ENCODE measurements around the gene NTM.
A peak's percentile ranks its signal among the peaks of the same experiment; 100 is the strongest.

The NTM gene

GRCh38 chr11:131817687-131818188 lies 447.3 kb downstream of the NTM start:
- DNase-seq (ENCODE audit: low read depth, low spot score): no peak

DNA sequence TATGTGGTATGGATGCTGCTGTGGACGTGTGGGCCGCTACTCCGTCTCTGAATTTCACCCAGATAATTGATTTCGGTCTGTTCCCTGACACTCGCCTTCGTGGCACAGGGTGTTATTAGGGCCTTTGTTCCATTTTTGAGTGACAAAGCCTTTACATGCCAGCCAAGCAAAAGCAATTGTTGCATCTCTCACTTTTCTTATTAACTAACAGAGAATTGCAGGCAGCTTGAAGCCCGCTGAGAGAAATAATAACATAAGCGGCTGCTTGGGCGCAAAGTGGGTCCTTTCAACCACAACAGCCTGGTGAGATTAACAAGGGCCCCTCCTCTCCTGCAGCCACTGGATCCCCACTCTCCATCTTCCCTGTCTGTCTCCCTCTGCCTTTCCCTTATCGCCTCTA lies 449.4 kb downstream of the NTM start:
- no peak for DNase-seq (ENCODE audit: low read depth, low spot score)

DNA sequence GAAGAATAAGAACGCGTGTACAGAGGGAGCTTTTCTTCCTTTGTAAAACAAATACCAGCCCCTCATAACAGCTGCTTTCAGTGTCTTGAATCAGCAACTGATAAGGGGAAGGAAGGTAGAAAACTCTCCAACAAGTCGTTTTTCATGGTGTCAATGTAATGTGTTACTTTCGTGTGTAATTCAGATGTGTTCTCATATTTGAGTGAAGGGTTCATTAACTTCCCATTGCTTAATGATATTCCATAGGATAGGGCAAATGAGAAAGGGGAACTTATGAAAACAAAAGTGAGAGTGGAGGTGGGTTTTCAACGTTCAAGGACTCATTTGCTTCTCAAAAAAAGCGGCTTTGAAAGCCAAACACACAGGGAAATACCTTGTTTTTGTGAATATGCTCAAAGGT lies 452.1 kb downstream of the NTM start:
- no peak for DNase-seq (ENCODE audit: low read depth, low spot score)

DNA sequence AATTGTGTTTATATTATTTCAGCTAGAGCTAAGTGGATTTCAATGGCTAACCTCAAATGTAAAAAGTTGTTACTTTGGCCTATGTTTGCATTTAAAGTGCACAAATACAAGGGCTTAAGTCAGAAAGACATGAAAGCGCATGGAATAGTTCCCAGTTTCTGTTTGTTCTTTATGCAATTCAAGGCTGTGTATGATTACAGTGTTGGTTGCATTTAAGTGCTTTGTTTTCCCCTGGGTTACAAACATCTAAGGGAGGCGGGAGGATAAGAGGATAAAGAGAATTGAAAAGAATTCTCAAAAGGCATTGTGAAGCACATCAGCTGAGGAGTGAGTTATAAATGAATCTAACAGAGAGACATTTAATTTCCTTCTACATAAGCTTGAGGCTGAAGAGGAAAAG lies 453.4 kb downstream of the NTM start:
- no peak for DNase-seq (ENCODE audit: low read depth, low spot score)

- DNase-seq (ENCODE audit: low read depth, low spot score): no peak
Observed at GRCh38 chr11:131824771-131825170, 454.4 kb downstream of the NTM start.

DNA sequence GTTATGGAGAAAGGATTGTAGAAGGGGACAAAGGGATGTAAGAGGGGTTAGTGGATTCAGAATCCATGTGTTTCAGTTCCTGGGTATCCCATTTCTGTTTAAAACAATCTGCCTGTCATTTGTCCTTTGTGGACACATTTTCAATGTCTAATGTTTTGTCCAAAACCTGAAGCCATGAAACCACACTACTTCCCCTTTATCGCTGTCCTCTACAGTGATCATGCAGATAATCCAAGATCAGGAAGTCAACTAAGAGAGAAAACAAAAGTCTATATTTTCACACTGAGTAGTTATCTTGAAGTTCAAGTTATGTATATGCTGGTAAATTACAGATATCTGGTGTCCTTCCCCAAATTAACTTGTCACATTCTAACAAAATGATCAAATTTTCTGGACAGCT lies 457.0 kb downstream of the NTM start:
- DNase-seq (ENCODE audit: low read depth, low spot score): no peak

DNA sequence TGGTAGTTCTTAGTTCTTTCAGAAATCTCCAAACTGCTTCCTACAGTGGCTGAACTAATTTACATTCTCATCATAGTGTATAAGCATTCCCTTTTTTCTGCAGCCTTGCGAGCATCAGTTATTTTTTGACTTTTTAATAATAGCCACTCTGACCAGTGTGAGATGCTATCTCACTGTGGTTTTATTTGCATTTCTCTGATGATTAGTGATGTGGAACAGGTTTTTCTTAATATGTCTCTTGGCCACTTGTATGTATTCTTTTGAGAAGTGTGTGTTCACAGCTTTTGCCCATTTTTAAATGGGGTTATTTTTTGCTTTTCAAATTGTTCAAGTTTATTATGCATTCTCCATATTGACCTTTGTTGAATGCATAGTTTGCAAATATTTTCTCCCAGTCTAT lies 459.3 kb downstream of the NTM start:
- DNase-seq (ENCODE audit: low read depth, low spot score): no peak

DNA sequence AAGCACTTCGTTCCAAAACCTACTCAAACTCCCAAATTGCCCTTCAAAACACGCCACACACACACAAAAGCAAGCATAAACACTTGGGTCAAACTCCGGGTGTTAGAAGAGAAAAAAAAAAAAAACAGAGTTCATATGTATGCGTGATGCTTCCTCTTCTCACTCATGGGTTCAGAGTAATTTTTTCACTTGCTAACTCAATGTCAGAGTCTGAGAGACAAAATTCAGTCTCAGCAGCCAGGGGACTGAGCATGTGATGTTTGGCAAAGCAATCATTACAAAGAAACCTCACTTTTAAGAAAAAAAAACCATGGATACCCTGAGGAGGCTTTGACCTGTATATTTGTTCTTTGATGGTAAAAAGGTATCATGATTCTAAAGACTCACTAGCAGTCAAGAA lies 461.7 kb downstream of the NTM start:
- no peak for DNase-seq (ENCODE audit: low read depth, low spot score)

DNA sequence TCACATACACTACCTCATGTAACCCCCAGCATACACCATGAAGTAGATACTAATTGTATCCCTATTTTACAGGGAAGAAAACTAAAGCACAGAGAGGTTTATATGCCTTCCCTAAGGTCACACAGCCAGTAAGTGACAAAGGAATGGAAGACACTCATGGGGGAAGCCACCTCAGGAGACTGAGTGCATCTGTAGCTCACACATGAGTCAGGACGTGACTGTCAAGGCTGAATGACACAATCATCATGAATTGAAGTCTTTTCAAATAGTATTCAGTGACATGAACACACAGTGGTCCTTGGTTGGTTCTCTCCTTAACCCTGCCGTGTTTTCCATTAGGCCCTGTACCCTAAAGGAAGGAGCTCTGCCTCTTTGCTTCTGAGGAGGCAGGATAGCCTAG lies 463.0 kb downstream of the NTM start:
- DNase-seq (ENCODE audit: low read depth, low spot score): no peak

- DNase-seq (ENCODE audit: low read depth, low spot score): no peak
Observed at GRCh38 chr11:131837562-131837961, 467.1 kb downstream of the NTM start.

GRCh38 chr11:131838016-131838415 lies 467.6 kb downstream of the NTM start:
- no peak for DNase-seq (ENCODE audit: low read depth, low spot score)

DNA sequence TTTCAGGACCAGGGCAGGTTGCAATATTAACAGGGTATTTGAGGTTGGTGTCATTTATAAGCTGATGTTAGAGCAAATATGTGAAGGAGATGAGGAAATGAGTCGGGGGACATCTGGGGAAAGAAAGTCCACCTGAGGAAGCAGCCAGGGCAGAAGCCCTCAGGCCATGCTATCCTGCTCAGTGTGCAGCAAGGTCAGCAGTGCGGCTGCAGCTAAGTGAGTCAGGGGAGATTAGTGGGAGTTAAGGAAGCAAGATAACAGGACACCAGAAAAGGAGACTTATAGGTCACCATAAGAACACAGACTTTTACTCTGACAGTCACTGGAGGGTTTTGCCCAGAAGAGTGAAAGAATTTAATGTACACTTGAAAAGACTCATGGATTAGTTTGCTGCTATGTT lies 468.9 kb downstream of the NTM start:
- DNase-seq (ENCODE audit: low read depth, low spot score): no peak

DNA sequence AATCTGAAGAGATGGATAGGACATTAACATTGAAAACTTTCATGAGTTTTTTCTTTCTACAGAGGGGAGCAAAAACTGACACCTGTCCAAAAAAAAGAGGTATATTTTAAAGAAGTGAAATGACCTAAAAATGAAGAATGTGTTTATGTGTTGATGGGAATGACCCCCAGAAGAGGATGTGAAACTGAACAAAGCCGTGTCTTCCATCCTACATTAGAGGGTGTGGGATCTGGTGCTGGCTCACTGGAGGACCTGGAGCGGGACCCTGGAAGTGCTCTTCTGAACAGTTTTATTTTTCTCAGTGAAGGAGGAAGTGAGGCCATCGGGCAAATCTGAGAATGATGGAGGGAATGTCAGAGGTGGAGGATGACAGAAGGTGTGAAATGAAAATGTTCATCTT lies 470.1 kb downstream of the NTM start:
- DNase-seq (ENCODE audit: low read depth, low spot score): no peak

- DNase-seq (ENCODE audit: low read depth, low spot score): no peak
Observed at GRCh38 chr11:131841028-131841427, 470.6 kb downstream of the NTM start.

DNA sequence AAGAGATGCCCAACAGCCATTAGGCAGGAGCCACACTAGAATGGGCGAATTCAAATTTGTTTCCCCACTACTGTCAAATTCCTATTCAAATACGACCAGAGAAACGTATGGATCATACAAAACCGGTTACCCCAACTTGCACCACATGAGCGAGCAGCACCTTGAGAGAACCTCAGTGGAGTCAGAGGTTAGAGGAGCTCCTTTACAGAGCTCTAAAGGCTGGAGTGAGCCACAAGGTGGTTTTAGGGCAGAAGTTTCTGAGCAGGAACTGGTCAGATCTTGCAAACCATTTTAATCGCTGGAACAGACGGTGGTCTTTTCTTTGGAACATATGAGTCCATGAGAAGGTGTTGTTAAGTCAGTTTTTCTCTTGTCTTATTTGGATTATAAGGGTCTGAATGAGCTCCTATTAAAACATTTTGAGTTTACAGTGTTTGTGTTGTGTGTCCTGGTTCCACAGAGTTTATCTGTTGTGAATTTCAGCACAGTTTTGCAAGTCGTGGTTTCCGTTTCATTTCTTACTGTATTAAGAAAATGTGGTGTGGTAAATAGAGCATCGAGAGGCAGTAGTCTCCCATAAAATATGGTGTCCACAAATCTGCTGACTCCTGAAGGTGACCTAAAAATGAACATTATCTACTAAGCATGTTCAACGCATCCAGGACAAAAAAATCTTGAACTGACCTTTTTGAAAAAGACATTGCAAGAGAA lies 471.7 kb downstream of the NTM start:
- DNase-seq (ENCODE audit: low read depth, low spot score): no peak

GRCh38 chr11:131845255-131845654 lies 474.8 kb downstream of the NTM start:
- DNase-seq (ENCODE audit: low read depth, low spot score): peak; percentile 59

GRCh38 chr11:131849485-131849884 lies 479.1 kb downstream of the NTM start:
- no peak for DNase-seq (ENCODE audit: low read depth, low spot score)

DNA sequence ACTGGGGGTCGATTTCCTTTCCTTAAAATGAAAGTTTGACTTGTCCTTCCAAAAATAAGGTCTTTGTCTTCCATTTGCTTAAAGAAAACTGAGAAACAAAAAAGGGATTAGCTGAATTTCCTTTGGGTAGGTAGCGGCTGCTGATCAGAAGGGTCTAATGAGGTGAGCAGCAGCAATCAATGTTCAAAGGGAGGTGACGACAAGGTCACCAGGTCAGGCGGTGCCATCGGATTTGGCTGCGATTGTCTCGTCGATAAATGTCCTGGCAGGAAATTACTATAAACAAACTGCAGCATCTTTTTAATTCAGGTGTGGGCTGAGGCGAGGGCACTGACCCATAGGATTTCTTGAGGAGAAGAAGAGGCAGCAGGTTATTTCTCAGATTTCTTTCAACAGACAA lies 480.1 kb downstream of the NTM start:
- DNase-seq (ENCODE audit: low read depth, low spot score): no peak

- DNase-seq (ENCODE audit: low read depth, low spot score): no peak
Observed at GRCh38 chr11:131851964-131852755, 481.7 kb downstream of the NTM start.

DNA sequence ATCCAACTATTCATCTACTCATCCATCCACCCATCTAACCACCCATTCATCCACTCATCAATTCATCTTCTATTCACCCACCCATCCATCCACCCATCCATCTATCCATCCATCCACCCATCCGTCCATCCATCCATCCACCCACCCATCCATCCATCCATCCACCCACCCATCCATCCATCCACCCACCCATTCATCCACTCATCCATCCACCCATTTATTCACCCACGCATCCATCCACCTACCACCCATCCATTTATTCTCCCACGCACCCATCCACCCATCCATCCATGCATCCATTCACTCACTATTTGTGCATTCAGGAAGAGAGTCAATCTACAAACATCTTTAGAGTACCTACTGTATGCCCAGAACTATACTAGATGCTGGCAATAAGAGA lies 482.3 kb downstream of the NTM start:
- no peak for DNase-seq (ENCODE audit: low read depth, low spot score)

GRCh38 chr11:131854391-131854790 lies 484.0 kb downstream of the NTM start:
- no peak for DNase-seq (ENCODE audit: low read depth, low spot score)

DNA sequence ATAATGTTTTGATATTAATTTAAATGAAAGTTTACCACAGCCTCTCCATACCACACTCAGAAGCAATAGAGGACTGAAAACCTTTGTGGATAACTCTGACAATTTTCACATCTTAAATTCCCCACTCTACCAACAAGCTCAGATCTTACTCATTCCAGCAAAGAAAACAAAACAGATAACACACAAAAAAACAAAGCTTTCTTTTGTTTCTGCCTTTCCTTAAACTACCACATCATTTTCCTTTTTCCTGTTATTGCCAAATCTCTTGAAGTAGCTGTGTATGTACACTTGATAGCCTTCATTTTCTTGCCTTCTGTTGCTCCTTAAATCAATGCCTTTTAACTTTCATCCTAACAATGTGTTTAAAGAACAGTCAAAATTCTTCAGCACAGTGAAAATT lies 484.9 kb downstream of the NTM start:
- DNase-seq (ENCODE audit: low read depth, low spot score): no peak

DNA sequence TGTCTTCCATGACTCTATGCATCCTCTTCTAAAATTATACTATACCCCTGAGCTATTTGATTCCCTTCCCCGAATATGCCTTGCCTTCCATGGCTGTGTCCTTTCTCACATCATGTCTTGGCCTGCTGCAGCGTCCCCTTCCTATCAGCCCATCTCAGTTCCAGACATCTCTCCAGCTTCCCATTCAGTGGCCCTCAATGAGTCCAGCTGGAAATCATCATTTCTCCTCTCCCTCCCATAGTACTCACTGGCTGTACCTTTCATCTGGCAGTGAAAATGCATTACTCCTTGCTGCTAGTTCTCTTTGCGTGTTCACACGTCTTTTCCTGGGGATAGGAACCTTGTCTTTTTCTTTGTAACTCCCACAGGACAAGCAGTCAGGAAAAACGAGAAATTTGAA lies 486.8 kb downstream of the NTM start:
- no peak for DNase-seq (ENCODE audit: low read depth, low spot score)

Data from iPS DF 19.7 (cell line).